ENCODE measurements around the gene NSD1. TPM values are rescaled to one million over a fixed set of nuclear protein-coding genes. Genes with fewer than 3 reads are reported as not detected.

Gene NSD1
- total RNA-seq, 1 donor from 2014 or later, result 25.8 TPM

GRCh38 chr5:177307544-177308363 is 174.2 kb downstream of the NSD1 start:
- DNase-seq (ENCODE audit: low read depth in 2 of 2), result no peak

GRCh38 chr5:177308740-177309139 is 175.2 kb downstream of the NSD1 start:
- DNase-seq (ENCODE audit: low read depth in 2 of 2), result no peak

- peak; percentile 45 to 82 for DNase-seq (ENCODE audit: low read depth in 2 of 2)
These were observed 176.0 kb downstream of the NSD1 start for GRCh38 chr5:177309351-177310191.

DNA sequence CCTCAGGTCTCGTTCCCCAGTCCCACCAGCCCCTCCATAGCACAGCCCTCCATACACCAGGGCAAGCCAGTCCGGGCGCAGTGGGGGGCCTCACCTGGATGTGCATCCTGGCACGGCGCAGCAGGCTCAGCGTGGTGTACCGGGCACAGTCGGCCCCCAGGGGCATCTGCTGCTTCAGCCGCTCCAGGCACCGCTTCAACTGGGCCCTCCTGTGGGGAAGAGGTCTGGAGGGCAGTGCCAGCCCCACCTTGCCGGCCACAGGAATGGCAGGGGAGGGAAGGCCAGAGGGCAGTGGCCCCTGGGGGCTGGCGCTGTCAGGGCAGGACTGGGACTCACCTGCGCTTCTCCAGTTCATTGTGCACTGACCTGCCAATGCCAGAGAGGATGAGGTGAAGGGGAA is 176.8 kb downstream of the NSD1 start:
- no peak for DNase-seq (ENCODE audit: low read depth in 2 of 2)

DNA sequence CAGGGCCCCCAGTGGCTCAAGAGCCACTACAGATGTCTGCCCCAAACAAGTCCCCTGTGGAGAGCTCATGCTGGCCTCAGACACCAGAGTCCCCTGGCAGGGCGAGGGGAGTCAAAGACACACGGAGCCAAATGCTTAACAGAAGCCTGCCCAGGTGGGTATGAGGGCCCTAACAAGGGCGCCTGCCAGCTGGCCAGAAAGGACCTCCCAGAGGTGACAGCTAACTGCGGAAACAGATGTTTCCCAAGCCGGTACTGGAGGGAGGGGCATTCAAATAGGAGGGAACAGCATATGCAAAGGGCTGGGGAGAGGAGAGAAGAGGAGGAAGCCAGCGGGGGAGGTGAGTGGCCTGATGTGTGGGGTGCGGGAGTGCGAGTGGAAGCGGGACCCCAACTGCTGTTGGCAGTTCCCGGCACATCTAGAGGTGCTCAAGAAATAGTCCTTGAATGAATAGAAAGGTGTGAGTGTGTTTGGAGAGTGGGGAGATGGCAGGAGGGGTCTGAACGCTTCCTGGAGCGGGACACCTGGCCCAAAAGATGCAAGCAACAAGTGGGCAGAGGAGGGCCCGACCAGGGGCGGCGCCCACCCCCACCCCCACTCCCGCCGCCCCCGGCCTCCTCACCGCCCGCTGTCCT is 177.3 kb downstream of the NSD1 start:
- DNase-seq (ENCODE audit: low read depth in 2 of 2), result peak; percentile 87 to 92

GRCh38 chr5:177311392-177311722 is 177.8 kb downstream of the NSD1 start:
- no peak for DNase-seq (ENCODE audit: low read depth in 2 of 2)

GRCh38 chr5:177311723-177312648 is 178.4 kb downstream of the NSD1 start, which contains the start of gene MXD3:
MXD3 (minus strand) TSS chr5:177311898; CDS start chr5:177311830, 68 bp downstream.
- peak; percentile 79 to 95 for DNase-seq (ENCODE audit: low read depth in 2 of 2)

GRCh38 chr5:177312649-177313181 is 179.1 kb downstream of the NSD1 start:
- no peak for DNase-seq (ENCODE audit: low read depth in 2 of 2)

- no peak for DNase-seq (ENCODE audit: low read depth in 2 of 2)
These were observed 180.1 kb downstream of the NSD1 start for GRCh38 chr5:177313561-177314259.

- DNase-seq (ENCODE audit: low read depth in 2 of 2), result no peak
These were observed 181.1 kb downstream of the NSD1 start for GRCh38 chr5:177314376-177315342.

- DNase-seq (ENCODE audit: low read depth in 2 of 2), result no peak
These were observed 181.8 kb downstream of the NSD1 start for GRCh38 chr5:177315411-177315810.

- no peak for DNase-seq (ENCODE audit: low read depth in 2 of 2)
These were observed 182.4 kb downstream of the NSD1 start for GRCh38 chr5:177316005-177316404.

- DNase-seq (ENCODE audit: low read depth in 2 of 2), result peak; percentile 60 to 80
These were observed 184.4 kb downstream of the NSD1 start for GRCh38 chr5:177317959-177318377.

- no peak for DNase-seq (ENCODE audit: low read depth in 2 of 2)
These were observed 186.5 kb downstream of the NSD1 start for GRCh38 chr5:177319913-177320588.

- DNase-seq (ENCODE audit: low read depth in 2 of 2), result no peak
These were observed 187.3 kb downstream of the NSD1 start for GRCh38 chr5:177320879-177321278.

GRCh38 chr5:177325868-177326381 is 192.4 kb downstream of the NSD1 start:
- DNase-seq (ENCODE audit: low read depth in 2 of 2), result no peak

DNA sequence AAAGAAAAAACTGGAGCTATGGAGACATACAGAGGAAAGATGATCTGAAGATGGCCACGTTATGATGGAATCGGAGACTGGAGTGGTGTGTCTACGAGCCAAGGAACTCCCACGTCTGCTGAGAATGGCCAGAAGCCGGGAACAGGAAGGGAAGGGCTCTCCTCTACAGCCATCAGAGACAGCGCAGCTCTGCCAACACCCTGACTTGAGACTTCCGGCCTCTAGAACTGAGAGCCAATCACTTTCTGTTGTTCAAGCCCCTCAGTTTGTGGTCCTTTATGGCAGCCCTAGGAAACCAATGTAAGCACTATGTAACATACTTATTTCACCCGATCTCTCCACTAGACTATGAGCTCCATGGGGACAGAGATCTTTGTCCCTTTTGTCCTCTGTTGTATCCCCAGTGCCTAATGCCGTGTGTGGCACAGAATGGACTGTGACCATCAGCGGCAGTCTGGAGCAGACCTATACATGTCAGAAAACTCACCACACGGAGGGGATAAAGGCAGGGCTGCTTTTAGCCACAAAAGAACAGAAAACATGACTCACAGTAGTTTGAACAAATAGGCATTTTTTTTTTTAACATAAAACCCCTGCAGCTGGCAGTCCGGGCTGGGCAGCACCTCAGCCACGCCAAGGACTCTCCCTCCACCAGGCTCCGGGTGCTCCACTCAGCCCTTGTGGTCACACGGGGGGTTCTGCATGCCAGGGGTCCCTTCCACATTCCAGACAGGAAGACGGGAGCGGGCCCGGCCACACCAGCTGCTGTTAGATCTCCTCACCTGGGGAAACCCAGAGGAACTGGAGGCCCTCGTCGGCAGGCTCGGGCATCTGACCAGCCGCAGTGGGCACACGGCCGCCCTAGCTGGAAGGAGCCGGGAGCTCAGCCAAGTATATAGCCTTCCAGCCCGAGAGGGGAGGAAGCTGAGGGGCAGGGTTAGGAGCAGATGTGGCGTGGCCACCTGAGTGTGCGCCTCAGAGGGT is 194.3 kb downstream of the NSD1 start:
- peak in 1 of 2 donors; percentile 64 for DNase-seq (ENCODE audit: low read depth in 2 of 2)

All from dermis microvascular lymphatic vessel endothelial cell (primary cell).